Activated CD4-positive, alpha-beta memory T cell treated with anti-CD3 and anti-CD28 coated beads, Interleukin-2, amount 10 ng/mL, durations not matched to agents 7 days and 5 days (primary cell): Measurements from ENCODE around the gene MGAT3. TPM values are rescaled to one million over a fixed set of nuclear protein-coding genes. Genes with fewer than 3 reads are reported as not detected.

Experiments
- CTCF ChIA-PET: fragments of 350-600 bp; sonication (Branson Sonifier 250); formaldehyde crosslinking; loops from one replicate; lab custom pipeline; 2021; ENCODE audit warnings: antibody characterized with exemption, inconsistent platforms; lab: Charles Lee
- POLR2A ChIA-PET: fragments of 350-600 bp; sonication (Branson Sonifier 250); formaldehyde crosslinking; loops from one replicate; lab custom pipeline; 2021; ENCODE audit warnings: antibody characterized with exemption; lab: Charles Lee
- DNase-seq: peaks from one replicate; pipeline ENCODE4 v3.0.0-alpha.2; 2020
- H3K27ac Mint-ChIP-seq: one replicate; pipeline ENCODE4 v1.8.0; 2021; ENCODE audit warnings: mild to moderate bottlenecking, mixed read lengths
- H3K27me3 Mint-ChIP-seq: one replicate; pipeline ENCODE4 v1.8.0; 2021; ENCODE audit warnings: mixed read lengths
- H3K36me3 Mint-ChIP-seq: one replicate; pipeline ENCODE4 v1.8.0; 2021; ENCODE audit warnings: low read depth, mixed read lengths
- H3K4me1 Mint-ChIP-seq: one replicate; pipeline ENCODE4 v1.8.0; 2021; ENCODE audit warnings: mixed read lengths
- H3K4me3 Mint-ChIP-seq: one replicate; pipeline ENCODE4 v1.8.0; 2021; ENCODE audit warnings: mild to moderate bottlenecking, mixed read lengths
- H3K9me3 Mint-ChIP-seq: one replicate; pipeline ENCODE4 v1.8.0; 2021; ENCODE audit warnings: mixed read lengths
- total RNA-seq, 2 experiments: library from RNA; stranded (reverse); gene quantifications; one replicate each; pipeline ENCODE4 v1.2.3, GENCODE V29; 2021

The MGAT3 gene
- total RNA-seq, 2 experiments from 2014 or later, result 0.55 to 0.83 TPM

GRCh38 chr22:39481595-39481994 lies 24.8 kb downstream of the MGAT3 start:
- POLR2A ChIA-PET, result no interaction called here
- Mint-ChIP-seq H3K4me1 (no peaks in the 10 kb centered on the region), H3K9me3 (no peaks in the 10 kb centered on the region), H3K4me3 (no peak overlapping the region), H3K27me3 (peaks cover 2% of the 10 kb centered on the region), H3K36me3 (no peaks in the 10 kb centered on the region), H3K27ac (no peak overlapping the region)
- CTCF ChIA-PET, result interaction anchor here (0.6 kb wide), 1 partner anchor 853 kb away, joined by 4 read pairs; no protein-coding TSS in a partner anchor
- DNase-seq, result no peak

- CTCF ChIA-PET, result no interaction called here
- no peak for DNase-seq
- Mint-ChIP-seq H3K36me3 (no peaks in the 10 kb centered on the region), H3K9me3 (no peaks in the 10 kb centered on the region), H3K4me1 (no peaks in the 10 kb centered on the region), H3K27me3 (peaks cover 2% of the 10 kb centered on the region), H3K27ac (no peak overlapping the region), H3K4me3 (no peak overlapping the region)
- POLR2A ChIA-PET, result interaction anchor here (0.8 kb wide), 1 partner anchor 22 kb away, joined by 3 read pairs; no protein-coding TSS in a partner anchor
Measured at GRCh38 chr22:39482768-39483167, 26.0 kb downstream of the MGAT3 start.

- no peak overlapping the region for H3K27ac Mint-ChIP-seq
- DNase-seq, result no peak
- H3K4me1 Mint-ChIP-seq, result peaks cover 5% of the 10 kb centered on the region
- ChIA-PET POLR2A (no interaction called here), CTCF (no interaction called here)
- H3K9me3 Mint-ChIP-seq, result no peaks in the 10 kb centered on the region
- H3K36me3 Mint-ChIP-seq, result no peaks in the 10 kb centered on the region
- no peak overlapping the region for H3K4me3 Mint-ChIP-seq
- peaks cover 2% of the 10 kb centered on the region for H3K27me3 Mint-ChIP-seq
Measured at GRCh38 chr22:39486951-39487825, 30.4 kb downstream of the MGAT3 start.

GRCh38 chr22:39487826-39488520 lies 31.2 kb downstream of the MGAT3 start:
- peaks cover 5% of the 10 kb centered on the region for H3K4me1 Mint-ChIP-seq
- CTCF ChIA-PET, result no interaction called here
- H3K27me3 Mint-ChIP-seq, result peaks cover 2% of the 10 kb centered on the region
- DNase-seq, result no peak
- no peak overlapping the region for H3K27ac Mint-ChIP-seq
- no peaks in the 10 kb centered on the region for H3K9me3 Mint-ChIP-seq
- no peak overlapping the region for H3K4me3 Mint-ChIP-seq
- no peaks in the 10 kb centered on the region for H3K36me3 Mint-ChIP-seq
- POLR2A ChIA-PET, result no interaction called here

- no peak overlapping the region for H3K27ac Mint-ChIP-seq
- H3K27me3 Mint-ChIP-seq, result peaks cover 4% of the 10 kb centered on the region
- POLR2A ChIA-PET, result no interaction called here
- H3K36me3 Mint-ChIP-seq, result no peaks in the 10 kb centered on the region
- no peak for DNase-seq
- H3K4me1 Mint-ChIP-seq, result peaks cover 10% of the 10 kb centered on the region
- H3K9me3 Mint-ChIP-seq, result no peaks in the 10 kb centered on the region
- H3K4me3 Mint-ChIP-seq, result no peak overlapping the region
- CTCF ChIA-PET, result no interaction called here
Measured at GRCh38 chr22:39488563-39489083, 31.8 kb downstream of the MGAT3 start.

DNA sequence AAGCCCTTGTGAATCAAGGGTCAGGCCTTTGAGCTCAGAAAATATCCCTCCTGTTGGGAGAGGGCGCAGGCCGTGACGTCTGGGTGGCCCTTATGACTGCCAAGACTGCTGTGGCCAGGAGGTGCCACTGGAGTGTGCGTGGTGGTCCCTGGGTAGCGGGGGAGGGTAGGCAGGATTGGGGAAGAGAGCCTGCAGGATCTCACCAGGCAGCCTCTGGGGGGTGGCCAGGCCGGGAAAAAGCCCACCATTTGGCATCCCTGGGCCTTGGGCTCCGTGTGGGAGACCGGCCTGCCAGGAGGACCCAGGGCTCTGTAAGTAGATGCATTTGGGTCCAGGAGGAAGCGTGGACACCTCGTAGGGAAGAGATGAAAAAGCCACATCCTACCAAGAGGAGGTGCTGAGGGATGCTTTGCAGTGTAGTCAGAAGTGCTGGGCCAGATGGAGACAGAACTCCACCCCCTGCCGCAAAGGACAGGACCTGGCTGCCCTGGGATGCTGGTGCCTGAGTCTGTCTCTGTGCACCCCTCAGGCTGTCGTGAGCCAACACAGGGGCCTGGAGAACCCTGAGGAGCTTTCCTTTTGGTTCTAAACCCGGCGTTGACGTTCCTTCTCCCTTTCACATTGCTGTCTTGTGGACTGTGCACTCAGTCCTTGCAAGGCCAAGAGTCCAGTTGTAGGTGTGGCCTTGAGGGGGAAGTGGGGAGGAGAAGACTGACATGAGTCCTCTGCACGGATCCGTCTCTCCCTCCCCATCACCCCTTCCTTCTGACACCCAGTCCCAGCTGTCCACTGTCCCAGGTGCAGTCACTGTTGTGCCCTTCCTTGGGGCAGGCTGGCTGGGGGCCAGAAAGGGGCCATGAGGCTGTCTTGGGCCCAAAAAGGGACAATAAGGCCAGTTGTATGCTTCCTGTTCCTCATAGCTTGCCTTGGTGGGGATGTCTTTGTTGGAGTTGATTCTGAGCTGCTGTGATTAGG lies 32.6 kb downstream of the MGAT3 start:
- Mint-ChIP-seq H3K36me3 (no peaks in the 10 kb centered on the region), H3K4me1 (peaks cover 10% of the 10 kb centered on the region), H3K9me3 (no peaks in the 10 kb centered on the region), H3K27ac (no peak overlapping the region), H3K27me3 (peaks cover 2% of the 10 kb centered on the region), H3K4me3 (no peak overlapping the region)
- ChIA-PET POLR2A (interaction anchor here (0.7 to 4.1 kb wide), 7 partner anchors 13 to 555 kb away, joined by 3 to 42 read pairs (median 7); partner anchors contain the start of genes ATF4, MIEF1, RPL3 and TAB1), CTCF (interaction anchor here (0.8 to 10.1 kb wide), 7 partner anchors 9 to 535 kb away, joined by 3 to 210 read pairs (median 5); partner anchors contain the start of genes MIEF1, RPS19BP1 and TAB1)
- DNase-seq, result no peak

DNA sequence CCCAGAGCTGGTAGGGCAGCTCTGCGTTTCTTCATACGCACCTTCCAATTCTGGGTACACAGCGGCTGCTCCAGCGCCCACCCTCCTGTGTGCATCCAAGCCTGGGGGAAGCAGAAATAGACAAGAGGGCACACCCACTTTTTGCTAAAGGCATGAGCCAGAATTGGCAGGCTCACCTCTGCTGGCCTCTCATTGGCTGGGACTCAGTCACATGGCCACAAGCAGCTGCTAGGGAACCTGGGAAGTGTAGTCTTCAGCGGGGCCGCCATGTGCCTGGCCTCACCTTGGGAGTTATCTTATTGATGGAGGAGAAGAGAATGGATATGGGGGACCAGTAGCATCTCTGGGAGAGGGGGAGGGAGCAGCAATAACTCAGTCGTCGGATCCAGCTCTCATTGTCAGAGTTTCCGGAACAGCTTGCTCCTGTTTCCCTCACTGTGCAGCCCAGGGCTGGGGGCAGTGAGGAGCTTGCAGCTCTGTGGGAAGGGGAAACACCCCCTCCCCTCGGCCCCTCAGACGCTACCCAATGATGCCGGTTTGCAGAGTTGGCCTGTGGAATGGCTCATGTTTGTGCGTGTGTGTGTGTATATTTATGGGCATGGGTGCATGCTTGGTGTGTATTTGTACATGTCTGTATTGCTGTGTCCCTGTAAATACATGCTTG lies 33.5 kb downstream of the MGAT3 start:
- Mint-ChIP-seq H3K27ac (no peak overlapping the region), H3K27me3 (peaks cover 2% of the 10 kb centered on the region), H3K4me3 (no peak overlapping the region), H3K4me1 (peaks cover 14% of the 10 kb centered on the region), H3K36me3 (no peaks in the 10 kb centered on the region), H3K9me3 (no peaks in the 10 kb centered on the region)
- ChIA-PET CTCF (interaction anchor here (0.6 to 10.1 kb wide), 10 partner anchors 8 to 549 kb away, joined by 3 to 210 read pairs (median 5); partner anchors contain the start of genes MIEF1, RPS19BP1 and TAB1), POLR2A (interaction anchor here (0.7 to 4.1 kb wide), 7 partner anchors 12 to 554 kb away, joined by 3 to 42 read pairs (median 7); partner anchors contain the start of genes ATF4, MIEF1, RPL3 and TAB1)
- peak; percentile 82 for DNase-seq

- CTCF ChIA-PET, result interaction anchor here (0.6 to 10.1 kb wide), 6 partner anchors 11 to 549 kb away, joined by 3 to 210 read pairs (median 5); partner anchors contain the start of genes MIEF1 and RPS19BP1
- H3K9me3 Mint-ChIP-seq, result no peaks in the 10 kb centered on the region
- DNase-seq, result no peak
Measured at GRCh38 chr22:39490966-39491680, 34.3 kb downstream of the MGAT3 start.

DNA sequence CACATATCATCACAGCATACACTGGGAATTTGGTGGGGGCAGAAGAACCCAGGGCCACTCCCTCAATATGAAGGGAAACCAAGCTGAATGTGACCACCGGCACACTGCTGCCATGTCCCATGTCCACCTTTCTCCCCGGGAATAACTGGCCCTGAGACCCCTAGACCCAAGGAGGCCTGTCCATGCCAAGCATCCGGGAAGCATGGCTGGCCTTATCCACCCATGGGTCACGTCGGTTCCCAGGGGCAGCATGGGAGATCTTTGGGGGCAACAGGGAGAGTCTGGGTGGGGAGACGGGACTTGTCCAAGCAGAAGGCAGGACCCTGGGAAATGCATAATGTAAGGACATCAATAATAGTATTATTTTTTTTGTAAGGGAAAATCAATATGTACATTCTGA lies 34.9 kb downstream of the MGAT3 start:
- CTCF ChIA-PET, result interaction anchor here (2.7 to 10.1 kb wide), 2 partner anchors 10 to 38 kb away, joined by 10 to 210 read pairs; partner anchors contain the start of genes MIEF1 and RPS19BP1

More at GRCh38 chr22:39490966-39491680, 34.3 kb downstream of the MGAT3 start:
- Mint-ChIP-seq H3K36me3 (no peaks in the 10 kb centered on the region), H3K27ac (no peak overlapping the region), H3K4me1 (peaks cover 14% of the 10 kb centered on the region), H3K4me3 (no peak overlapping the region), H3K27me3 (peaks cover 2% of the 10 kb centered on the region)
- POLR2A ChIA-PET, result interaction anchor here (1.4 to 4.1 kb wide), 5 partner anchors 11 to 553 kb away, joined by 5 to 42 read pairs (median 12); partner anchors contain the start of genes ATF4, MIEF1 and RPL3

GRCh38 chr22:39492186-39492585 lies 35.4 kb downstream of the MGAT3 start:
- Mint-ChIP-seq H3K27me3 (peaks cover 2% of the 10 kb centered on the region), H3K9me3 (no peaks in the 10 kb centered on the region), H3K4me3 (no peak overlapping the region), H3K36me3 (no peaks in the 10 kb centered on the region), H3K27ac (no peak overlapping the region), H3K4me1 (peaks cover 14% of the 10 kb centered on the region)
- ChIA-PET CTCF (interaction anchor here (0.8 to 10.1 kb wide), 3 partner anchors 10 to 532 kb away, joined by 3 to 210 read pairs (median 10); partner anchors contain the start of genes MIEF1 and RPS19BP1), POLR2A (interaction anchor here (0.6 to 4.1 kb wide), 4 partner anchors 10 to 80 kb away, joined by 3 to 42 read pairs (median 10); partner anchors contain the start of genes ATF4 and MIEF1)
- no peak for DNase-seq

More for the DNA sequence above, 34.9 kb downstream of the MGAT3 start:
- no peak overlapping the region for H3K27ac Mint-ChIP-seq
- H3K9me3 Mint-ChIP-seq, result no peaks in the 10 kb centered on the region
- H3K27me3 Mint-ChIP-seq, result peaks cover 2% of the 10 kb centered on the region
- no peak for DNase-seq
- no peaks in the 10 kb centered on the region for H3K36me3 Mint-ChIP-seq
- H3K4me1 Mint-ChIP-seq, result peaks cover 14% of the 10 kb centered on the region
- no peak overlapping the region for H3K4me3 Mint-ChIP-seq
- POLR2A ChIA-PET, result interaction anchor here (1.9 to 4.1 kb wide), 3 partner anchors 11 to 33 kb away, joined by 5 to 42 read pairs (median 15); partner anchors contain the start of genes ATF4 and MIEF1
